HG03066 (cell line): ENCODE data around the gene NHLRC3.
A peak's percentile ranks its signal among the peaks of the same experiment; 100 is the strongest.
"Not testable (repeated sequence)": the region's sequence is repeated elsewhere in the genome, so short reads cannot be mapped to it uniquely, and the experiment has no call there.

Source experiments
- ATAC-seq: cut with Tn5 transposase; IDR thresholded peaks from one replicate; pipeline ENCODE4 v1.9.1; 2021; ENCODE audit warnings: low read depth; ENCODE audit not compliant: unreplicated experiment

NHLRC3 gene

GRCh38 chr13:39040206-39040605 lies 1.9 kb downstream of the NHLRC3 start:
- ATAC-seq = no peak

DNA sequence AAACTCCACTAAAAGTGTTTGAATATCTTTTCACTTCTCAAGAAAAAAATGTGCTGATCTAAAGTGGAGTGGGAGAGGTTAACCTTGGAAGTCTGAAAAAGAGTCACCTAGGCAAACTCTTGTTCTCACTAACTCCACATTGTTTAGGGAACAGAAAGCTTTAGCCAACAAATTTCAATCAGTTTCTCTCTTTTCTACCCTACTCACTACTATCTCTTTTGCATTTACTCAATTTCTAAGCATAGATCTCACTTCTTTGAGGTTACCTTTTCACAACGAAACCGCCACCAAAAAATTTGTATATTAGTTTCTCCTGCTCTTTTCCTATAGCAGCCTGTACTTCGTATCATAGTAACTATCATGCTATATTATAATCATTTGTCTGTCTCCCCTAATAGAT lies 6.3 kb downstream of the NHLRC3 start:
- ATAC-seq = peak; percentile 70

DNA sequence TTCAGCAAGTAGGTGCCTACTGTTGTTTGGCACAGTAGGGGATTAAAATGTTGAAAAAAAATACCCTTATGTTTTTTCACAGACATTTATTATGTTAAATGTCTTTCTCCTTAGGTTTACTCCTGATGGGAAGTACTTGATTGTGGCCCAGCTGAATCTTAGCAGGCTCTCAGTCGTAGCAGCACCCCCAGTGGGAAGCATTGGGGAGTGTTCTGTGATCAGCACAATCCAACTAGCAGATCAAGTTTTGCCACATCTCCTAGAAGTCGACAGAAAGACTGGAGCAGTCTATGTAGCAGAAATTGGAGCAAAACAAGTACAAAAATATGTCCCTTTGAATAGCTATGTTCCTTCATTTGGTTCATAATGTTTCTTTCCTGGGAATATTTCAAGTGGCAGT lies 9.3 kb downstream of the NHLRC3 start:
- ATAC-seq = no peak

DNA sequence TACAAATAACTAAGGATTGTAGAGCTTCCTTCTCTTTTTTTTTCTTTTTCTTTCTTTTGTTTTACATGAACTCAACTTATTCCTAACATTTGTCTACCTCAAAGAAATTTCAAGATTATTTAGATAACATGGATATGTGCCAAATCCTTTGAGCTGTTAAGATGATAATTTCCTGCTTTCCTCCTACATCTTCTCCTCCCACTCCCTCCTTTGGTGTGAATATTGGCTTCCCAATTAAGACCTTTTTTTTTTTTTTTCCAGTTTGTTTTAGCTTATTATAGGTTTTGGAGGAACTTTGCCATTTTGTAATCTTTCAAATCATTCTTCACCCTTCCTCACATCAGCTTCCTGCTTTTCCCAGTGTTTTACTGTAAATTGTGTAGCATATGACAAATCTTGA lies 10.6 kb downstream of the NHLRC3 start:
- no peak for ATAC-seq

DNA sequence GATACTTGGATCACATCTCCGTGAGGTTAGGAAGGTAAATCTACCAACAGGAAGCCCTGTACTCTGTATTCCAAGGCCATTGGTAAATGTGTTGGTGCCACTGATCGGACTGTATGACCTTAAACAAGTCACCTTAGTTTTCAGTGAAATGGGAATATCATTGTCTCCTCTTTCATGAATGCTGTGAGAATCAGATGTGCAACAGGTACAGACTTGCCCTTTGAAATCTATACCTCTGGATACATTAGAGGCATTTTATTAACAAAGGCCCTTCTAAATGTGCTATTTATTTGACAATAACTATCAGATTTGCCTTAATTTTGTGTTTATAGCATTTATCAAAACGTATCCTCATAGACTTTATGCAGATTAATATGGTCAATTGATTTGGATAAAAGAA lies 11.0 kb downstream of the NHLRC3 start:
- no peak for ATAC-seq

- no peak for ATAC-seq
These were observed 12.9 kb downstream of the NHLRC3 start for GRCh38 chr13:39051157-39051556.

DNA sequence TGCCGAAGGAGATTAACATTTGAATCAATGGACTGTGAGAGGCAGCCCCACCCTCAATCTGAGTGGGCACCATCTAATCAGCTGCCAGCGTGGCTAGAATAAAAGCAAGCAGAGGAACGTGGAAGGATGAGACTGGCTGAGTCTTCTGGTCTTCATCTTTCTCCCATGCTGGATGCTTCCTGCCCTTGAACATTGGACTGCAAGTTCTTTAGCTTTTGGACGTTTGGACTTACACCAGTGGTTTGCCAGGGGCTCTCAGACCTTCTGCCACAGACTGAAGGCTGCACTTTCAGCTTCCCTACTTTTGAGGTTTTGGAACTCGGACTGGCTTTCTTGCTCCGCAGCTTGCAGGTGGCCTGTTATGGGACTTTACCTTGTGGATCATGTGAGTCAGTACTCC lies 14.7 kb downstream of the NHLRC3 start:
- no peak for ATAC-seq

- no peak for ATAC-seq
These were observed 15.9 kb downstream of the NHLRC3 start for GRCh38 chr13:39054112-39054511.

DNA sequence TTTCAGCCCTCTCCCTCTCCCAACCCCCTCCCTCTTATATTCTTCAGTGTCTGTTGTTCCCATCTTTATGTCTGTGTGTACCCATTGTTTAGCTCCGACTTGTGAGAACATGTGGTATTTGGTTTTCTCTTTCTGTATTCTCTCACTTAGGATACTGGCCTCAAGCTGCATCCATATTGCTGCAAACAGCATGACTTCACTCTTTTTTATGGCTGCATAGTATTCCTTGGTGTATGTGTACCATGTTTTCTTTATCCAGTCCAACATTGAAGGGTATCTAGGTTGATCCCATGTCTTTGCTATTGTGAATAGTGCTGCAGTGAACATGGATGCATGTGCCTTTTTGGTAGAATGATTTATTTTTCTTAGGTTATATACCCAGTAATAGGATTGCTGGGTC lies 17.8 kb downstream of the NHLRC3 start:
- no peak for ATAC-seq

DNA sequence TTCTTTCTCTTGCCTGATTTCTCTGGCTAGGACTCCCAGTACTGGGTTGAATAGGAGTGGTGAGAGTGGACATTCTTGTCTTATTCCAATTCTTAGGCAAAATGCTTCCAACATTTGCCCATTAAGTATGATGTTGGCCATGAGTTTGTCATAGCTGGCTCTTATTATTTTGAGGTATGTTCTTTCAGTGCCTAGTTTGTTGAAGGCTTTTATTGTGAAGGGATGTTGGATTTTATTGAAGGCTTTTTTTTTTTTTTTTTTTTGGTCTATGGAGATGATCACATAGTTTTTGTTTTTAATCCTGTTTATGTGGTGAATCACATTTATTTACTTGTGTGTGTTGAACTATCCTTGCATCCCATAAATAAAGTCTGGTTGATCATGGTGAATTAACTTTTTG lies 19.8 kb downstream of the NHLRC3 start:
- ATAC-seq = no peak

DNA sequence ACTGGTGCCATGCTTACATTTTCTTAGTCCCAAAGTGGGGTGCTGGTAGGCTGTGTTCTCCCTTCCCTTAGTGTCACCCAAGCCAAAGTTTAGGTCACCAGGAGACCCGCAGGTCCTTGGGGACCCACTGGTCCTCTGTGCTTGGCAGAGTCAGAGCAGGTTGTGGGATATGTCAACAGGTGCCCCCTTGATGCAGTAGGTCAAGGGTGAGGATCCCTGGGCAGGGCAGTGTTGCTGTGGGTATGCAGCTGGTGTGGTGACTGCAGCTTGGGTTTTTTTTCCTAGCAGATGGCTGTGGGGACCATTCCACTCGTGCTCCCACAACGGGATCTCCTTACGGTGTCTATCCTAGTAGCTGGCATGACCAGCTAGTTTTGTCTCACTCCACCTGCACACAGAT lies 23.7 kb downstream of the NHLRC3 start:
- no peak for ATAC-seq

DNA sequence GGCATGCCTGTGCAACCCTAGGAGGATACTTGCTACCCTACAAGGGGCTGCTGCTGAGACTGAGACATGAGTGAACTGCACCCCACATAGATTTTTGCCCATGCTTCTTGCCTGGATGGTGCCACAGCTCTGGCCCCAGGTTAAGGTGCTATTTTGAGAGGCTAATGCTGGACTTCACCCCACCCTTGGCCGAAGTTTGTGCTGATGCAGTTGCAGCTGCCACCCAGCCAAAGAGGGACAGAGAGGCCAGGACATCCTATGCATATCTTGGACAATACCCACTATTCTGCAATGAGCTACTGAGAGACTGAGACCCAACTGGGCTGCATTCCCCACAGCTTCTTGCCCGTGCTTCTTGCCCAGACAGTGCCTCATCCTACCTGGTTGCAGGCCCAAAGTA lies 34.6 kb downstream of the NHLRC3 start:
- ATAC-seq = no peak

DNA sequence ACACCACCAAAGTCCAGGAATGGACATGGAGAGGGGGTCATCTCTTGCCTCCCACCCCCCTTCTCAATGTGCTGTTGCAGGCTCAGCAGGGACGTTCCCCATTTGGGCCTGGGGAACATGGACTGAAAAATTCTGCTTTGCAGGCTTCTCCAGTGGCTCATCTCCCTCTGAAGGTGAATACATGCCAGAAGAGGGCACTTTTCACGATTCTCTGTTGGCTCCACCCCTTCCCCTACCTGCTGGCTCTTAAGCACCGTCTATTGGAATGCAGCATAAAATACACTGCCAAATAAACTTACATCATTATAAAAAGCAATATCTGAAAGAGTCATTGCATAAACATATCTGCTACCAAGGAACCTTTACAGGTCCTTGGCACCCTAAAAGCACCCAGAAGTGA lies 35.7 kb downstream of the NHLRC3 start:
- no peak for ATAC-seq

GRCh38 chr13:39086251-39086945 lies 48.1 kb downstream of the NHLRC3 start:
- not testable (repeated sequence) for ATAC-seq

DNA sequence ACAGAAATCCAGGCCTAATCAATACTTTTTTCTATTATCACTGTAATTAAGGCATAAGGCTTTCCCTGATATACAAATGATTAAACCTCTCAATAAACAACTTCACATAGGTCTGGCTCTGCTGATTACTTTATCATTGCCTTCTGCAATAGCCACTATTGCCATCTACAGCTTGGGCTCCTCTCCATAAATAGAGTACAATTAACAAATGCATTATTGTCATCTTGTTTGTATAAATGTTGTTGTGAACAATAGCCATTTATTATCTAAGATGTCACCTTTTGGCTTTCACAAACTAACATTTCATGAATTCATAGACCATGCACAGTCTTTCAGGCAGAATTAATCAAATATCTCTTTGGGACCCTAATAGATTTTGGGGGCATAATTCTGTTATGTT lies 53.3 kb downstream of the NHLRC3 start:
- no peak for ATAC-seq

DNA sequence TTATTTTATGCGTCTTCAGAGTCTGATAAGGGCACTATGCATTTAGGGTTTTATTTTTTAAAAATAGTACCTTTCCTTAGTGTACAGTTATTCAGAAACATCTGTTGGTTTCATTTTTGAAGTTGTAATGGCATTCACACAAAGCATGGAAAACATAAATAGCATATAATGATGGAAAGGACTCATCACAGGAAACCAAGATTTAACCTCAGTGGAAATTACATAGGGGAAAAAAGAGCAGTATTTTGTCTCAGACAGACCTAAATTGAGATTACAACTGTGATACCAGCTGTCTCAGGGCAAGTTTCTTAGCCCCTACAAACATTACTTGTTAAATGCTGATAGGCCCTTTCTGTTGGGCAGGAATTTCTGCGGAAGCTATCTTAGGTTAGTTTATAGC lies 57.2 kb downstream of the NHLRC3 start:
- ATAC-seq = no peak

DNA sequence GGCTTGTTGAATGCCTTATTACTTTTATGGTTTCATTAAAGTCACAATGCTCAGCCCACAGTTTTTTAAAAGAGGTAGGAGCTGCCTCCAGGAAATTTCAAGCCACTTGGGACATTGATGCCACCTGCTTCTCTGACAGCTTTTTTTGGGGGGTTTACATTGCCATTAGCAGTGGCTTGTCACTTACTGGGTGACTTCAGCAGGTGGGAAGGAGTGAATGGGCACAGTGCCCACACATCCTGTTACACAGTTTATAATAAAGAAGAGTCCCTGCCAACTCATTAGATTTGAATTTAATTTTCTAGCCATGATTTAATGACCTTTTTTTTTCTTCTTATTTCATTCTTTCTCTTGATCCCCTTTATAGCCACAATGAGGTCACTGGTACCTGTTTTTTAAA lies 61.0 kb downstream of the NHLRC3 start:
- no peak for ATAC-seq
